GM19328 (cell line): ENCODE data around the gene MMP11.

ENCODE experiments used
- ATAC-seq: cut with Tn5 transposase; IDR thresholded peaks from one replicate; pipeline ENCODE4 v1.9.1; 2021; ENCODE audit warnings: mild to moderate bottlenecking, moderate library complexity; ENCODE audit not compliant: unreplicated experiment

The MMP11 gene

DNA sequence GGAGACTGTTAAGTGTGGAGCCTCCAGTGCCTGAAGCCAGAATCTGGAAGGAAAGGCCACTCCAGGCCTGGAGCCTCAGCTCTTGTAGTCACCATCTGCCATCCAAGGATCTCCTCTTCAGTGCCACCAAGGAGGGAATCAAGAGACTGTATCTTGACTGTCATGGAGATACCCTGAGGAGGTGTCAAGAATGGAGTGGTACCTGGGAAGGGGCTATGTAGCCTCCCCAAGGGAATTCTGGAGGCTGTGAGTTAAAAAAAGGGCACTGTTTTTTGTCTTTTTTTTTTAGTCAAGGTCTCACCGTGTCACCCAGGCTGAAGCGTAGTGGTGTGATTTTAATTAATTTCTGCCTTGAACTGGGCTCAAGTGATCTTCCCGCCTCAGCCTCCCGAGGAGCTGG is 13.1 kb upstream of the MMP11 start:
- no peak for ATAC-seq

GRCh38 chr22:23760056-23760455 is 12.6 kb upstream of the MMP11 start:
- ATAC-seq, result no peak

DNA sequence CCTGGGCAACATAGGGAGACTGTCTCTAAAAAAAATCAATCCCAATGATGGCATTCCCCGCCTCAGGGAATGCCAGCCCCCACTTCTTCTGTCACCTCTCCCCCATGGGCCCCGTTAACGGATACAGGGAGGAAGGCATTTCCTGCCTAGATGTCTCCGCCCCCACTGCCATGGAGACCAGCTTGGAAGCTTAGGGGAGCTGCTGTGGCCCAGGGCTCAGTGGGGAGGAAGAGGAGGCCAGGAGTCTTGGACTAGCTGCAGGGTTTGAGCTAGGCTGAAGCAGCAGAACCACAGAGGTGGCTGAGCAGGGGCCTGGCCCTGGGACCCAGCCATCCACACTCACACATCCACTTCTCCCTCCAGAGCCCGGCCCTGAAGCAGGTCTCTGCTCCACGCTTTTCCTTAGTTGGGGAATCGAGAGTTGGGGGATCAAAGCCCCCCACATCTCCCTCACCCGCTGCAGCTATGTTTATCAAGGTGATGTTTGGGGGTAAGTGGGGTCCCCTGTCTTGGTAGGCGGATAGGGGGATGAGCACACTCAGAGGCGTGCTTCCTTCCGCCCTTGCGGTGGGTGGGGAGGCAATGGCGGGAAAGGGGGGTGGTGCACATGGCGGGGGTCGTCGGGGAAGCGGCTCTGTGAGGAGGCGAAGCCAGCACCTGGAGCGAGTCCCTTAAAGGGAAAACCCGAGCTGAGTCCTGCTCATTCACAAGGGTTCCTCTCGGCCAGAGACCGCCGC is 9.6 kb upstream of the MMP11 start, which contains the start of gene C22orf15:
Gene C22orf15, plus strand, starts transcription at position 149 of the 737 bp plus-strand sequence. Its CDS starts 317 bp downstream, at position 466.
- no peak for ATAC-seq

GRCh38 chr22:23763579-23763945 is 9.1 kb upstream of the MMP11 start:
- no peak for ATAC-seq

GRCh38 chr22:23763954-23764353 is 8.7 kb upstream of the MMP11 start:
- ATAC-seq, result no peak

- no peak for ATAC-seq
These were observed 7.5 kb upstream of the MMP11 start for GRCh38 chr22:23764899-23765881.

DNA sequence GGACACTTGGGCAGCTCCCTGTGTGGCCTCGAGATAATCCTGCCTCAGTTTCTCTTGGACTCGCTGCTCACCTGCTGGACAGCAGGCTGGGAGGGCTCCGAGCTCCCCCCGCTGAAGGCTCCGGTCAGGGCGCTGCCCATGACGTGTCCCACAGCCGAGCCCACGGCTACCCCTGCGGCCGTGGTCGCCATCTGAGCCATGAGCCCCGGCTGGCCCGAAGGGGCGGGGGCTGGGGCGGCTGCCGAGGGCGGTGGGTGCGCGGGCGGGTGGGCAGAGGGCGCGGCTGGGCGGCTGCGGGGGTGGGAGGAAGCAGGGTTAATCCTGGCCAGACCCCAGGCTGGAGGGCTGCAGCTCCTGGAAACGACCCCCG is 5.4 kb upstream of the MMP11 start:
- no peak for ATAC-seq

- peak; percentile 50 for ATAC-seq
These were observed 4.7 kb upstream of the MMP11 start, which contains the start of gene CHCHD10 for GRCh38 chr22:23767673-23768548. Gene CHCHD10 (minus strand): TSS chr22:23767972. CDS start chr22:23767874, 98 bp downstream.

- ATAC-seq, result no peak
These were observed 3.2 kb upstream of the MMP11 start for GRCh38 chr22:23769321-23769965.

DNA sequence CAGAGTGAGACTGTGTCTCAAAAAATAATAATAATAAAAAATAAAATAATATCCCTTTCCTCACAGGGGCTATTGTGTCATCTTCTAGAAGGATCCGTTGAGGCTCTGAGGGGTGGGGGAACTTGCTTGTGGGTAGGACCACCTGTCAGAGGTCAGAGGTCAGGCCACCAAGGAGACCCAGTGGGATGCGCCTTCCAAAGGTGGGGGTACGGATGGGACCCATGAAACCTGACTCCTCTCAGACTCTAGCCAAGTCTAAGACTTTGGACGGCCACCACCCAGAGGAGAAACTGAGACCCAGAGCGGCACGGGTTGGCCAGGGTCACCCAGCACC is 367 bp upstream of the MMP11 start:
- ATAC-seq, result no peak

GRCh38 chr22:23773483-23774113 is 949 bp downstream of the MMP11 start:
- no peak for ATAC-seq

- ATAC-seq, result no peak
These were observed 1.7 kb downstream of the MMP11 start for GRCh38 chr22:23774114-23774921.

GRCh38 chr22:23774922-23775436 is 2.3 kb downstream of the MMP11 start:
- no peak for ATAC-seq

DNA sequence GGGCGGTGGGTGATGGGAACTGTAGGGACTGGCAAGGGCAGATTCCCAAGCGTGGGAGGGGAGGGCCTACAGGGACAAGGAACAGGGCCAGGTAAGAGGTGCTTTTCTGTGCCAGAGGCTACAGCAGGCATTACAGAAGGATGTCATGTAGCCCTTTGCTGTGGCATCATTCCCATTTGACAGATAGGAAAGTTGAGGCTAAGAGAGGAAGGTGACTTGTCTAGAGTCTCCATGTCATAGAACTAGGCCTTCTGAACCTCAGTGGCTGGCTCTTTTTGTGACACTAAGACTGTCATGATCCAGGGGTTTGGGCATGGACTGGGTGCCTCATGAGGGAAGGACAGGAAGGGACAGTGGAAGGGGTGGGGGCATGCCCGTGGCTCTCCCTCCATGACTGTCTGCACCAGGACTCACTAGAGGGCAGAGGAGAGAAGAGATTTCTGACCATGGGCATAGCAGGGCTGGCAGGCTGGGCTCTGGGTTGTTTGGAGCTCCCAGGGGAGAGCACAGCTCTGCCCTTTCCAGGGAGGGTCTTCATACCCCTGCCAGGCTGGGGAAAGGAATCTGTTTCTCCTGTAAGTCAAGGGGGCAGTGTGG is 3.2 kb downstream of the MMP11 start:
- no peak for ATAC-seq

- ATAC-seq, result no peak
These were observed 5.3 kb downstream of the MMP11 start for GRCh38 chr22:23777776-23778576.

- ATAC-seq, result no peak
These were observed 5.9 kb downstream of the MMP11 start for GRCh38 chr22:23778577-23778900.

DNA sequence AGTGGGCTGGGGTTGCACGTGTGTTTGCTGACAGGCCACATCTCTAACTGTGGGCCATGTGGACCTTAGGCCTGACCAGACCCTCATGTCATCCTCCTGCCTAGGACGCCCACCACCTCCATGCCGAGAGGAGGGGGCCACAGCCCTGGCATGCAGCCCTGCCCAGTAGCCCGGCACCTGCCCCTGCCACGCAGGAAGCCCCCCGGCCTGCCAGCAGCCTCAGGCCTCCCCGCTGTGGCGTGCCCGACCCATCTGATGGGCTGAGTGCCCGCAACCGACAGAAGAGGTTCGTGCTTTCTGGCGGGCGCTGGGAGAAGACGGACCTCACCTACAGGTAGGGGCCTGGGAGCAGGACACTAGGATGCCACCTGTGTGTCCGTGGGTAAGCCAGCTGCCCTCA is 6.4 kb downstream of the MMP11 start:
- ATAC-seq, result no peak

- no peak for ATAC-seq
These were observed 7.1 kb downstream of the MMP11 start for GRCh38 chr22:23779731-23780130.
